Islet precursor cell (in vitro differentiated cells): ENCODE measurements around the gene YIPF4.
"Not testable (repeated sequence)": the region's sequence is repeated elsewhere in the genome, so short reads cannot be mapped to it uniquely, and the experiment has no call there.

ENCODE experiments used
- DNase-seq: peaks from one replicate; pipeline ENCODE4 v3.0.0-alpha.2; 2018

The YIPF4 gene

GRCh38 chr2:32289165-32289999, 11.7 kb downstream of the YIPF4 start:
- DNase-seq = no peak

GRCh38 chr2:32290000-32290339, 12.3 kb downstream of the YIPF4 start:
- DNase-seq = no peak

GRCh38 chr2:32291746-32292145, 14.0 kb downstream of the YIPF4 start:
- DNase-seq = no peak

- DNase-seq = not testable (repeated sequence)
Observed at GRCh38 chr2:32293493-32293892, 15.8 kb downstream of the YIPF4 start.

GRCh38 chr2:32293966-32294562, 16.4 kb downstream of the YIPF4 start:
- not testable (repeated sequence) for DNase-seq

GRCh38 chr2:32310577-32310976, 32.9 kb downstream of the YIPF4 start:
- no peak for DNase-seq

- no peak for DNase-seq
Observed at GRCh38 chr2:32314886-32315285, 37.2 kb downstream of the YIPF4 start.

- not testable (repeated sequence) for DNase-seq
Observed at GRCh38 chr2:32328679-32329078, 51.0 kb downstream of the YIPF4 start.

GRCh38 chr2:32329180-32329980, 51.7 kb downstream of the YIPF4 start:
- DNase-seq = not testable (repeated sequence)

- DNase-seq = no peak
Observed at GRCh38 chr2:32330136-32330535, 52.4 kb downstream of the YIPF4 start.

- DNase-seq = no peak
Observed at GRCh38 chr2:32342801-32343200, 65.1 kb downstream of the YIPF4 start.

GRCh38 chr2:32350797-32351196, 73.1 kb downstream of the YIPF4 start:
- not testable (repeated sequence) for DNase-seq

- DNase-seq = no peak
Observed at GRCh38 chr2:32355976-32356680, 78.4 kb downstream of the YIPF4 start.

- DNase-seq = peak; percentile 99
Observed at GRCh38 chr2:32356681-32357317, 79.1 kb downstream of the YIPF4 start, which contains the start of gene BIRC6. TSS of gene BIRC6 (plus strand) at chr2:32357023. CDS start at chr2:32357162, 139 bp downstream.

- DNase-seq = peak; percentile 79
Observed at GRCh38 chr2:32357318-32358110, 79.8 kb downstream of the YIPF4 start.

GRCh38 chr2:32358111-32358482, 80.4 kb downstream of the YIPF4 start:
- DNase-seq = no peak

GRCh38 chr2:32360416-32360815, 82.7 kb downstream of the YIPF4 start:
- DNase-seq = no peak

GRCh38 chr2:32362997-32363396, 85.3 kb downstream of the YIPF4 start:
- DNase-seq = not testable (repeated sequence)

- no peak for DNase-seq
Observed at GRCh38 chr2:32363597-32363996, 85.9 kb downstream of the YIPF4 start.

- DNase-seq = not testable (repeated sequence)
Observed at GRCh38 chr2:32364290-32364689, 86.6 kb downstream of the YIPF4 start.

- DNase-seq = not testable (repeated sequence)
Observed at GRCh38 chr2:32365679-32366078, 88.0 kb downstream of the YIPF4 start.
